Measurements from ENCODE around the gene HTR1D. TPM values are rescaled to one million over a fixed set of nuclear protein-coding genes. Genes with fewer than 3 reads are reported as not detected.

Gene HTR1D
- total RNA-seq (2014; rRNA removed; shearing (Covaris generic)): 0.23 and 0.24 TPM in 2 replicates

GRCh38 chr1:23217421-23218115 lies at the start of gene HTR1D:
HTR1D (minus strand) TSS chr1:23217502; CDS start chr1:23194219, 23,283 bp downstream.

GRCh38 chr1:23168445-23169194 lies 48.7 kb downstream of the HTR1D start, which contains the start of gene LUZP1:
LUZP1 (minus strand) TSS chr1:23168856.

Small RNA genes within 50 kb of the gene (small RNA-seq; reads per million reads assigned to genes)
- gene RNU6-135P (not detected), gene RNU6-514P (not detected)

Other genes starting within 250 kb of the HTR1D start
- not detected in 2 replicates for gene LACTBL1, start 244.6 kb downstream of the HTR1D start, total RNA-seq (2014; rRNA removed; shearing (Covaris generic))
- gene TEX46, start 201.7 kb downstream of the HTR1D start, total RNA-seq (2014; rRNA removed; shearing (Covaris generic)): not detected in 2 replicates
- 140 and 149 TPM in 2 replicates for gene KDM1A, start 198.0 kb downstream of the HTR1D start, total RNA-seq (2014; rRNA removed; shearing (Covaris generic))
- gene LUZP1, start 48.6 kb downstream of the HTR1D start, total RNA-seq (2014; rRNA removed; shearing (Covaris generic)): 38.4 and 46.5 TPM in 2 replicates
- gene HNRNPR, start 126.8 kb upstream of the HTR1D start, total RNA-seq (2014; rRNA removed; shearing (Covaris generic)): 240 and 269 TPM in 2 replicates
- 5.2 and 7.5 TPM in 2 replicates for gene ZNF436, start 152.3 kb upstream of the HTR1D start, total RNA-seq (2014; rRNA removed; shearing (Covaris generic))
- 1.4 and 2.1 TPM in 2 replicates for gene TCEA3, start 207.2 kb upstream of the HTR1D start, total RNA-seq (2014; rRNA removed; shearing (Covaris generic))